Stimulated activated CD8-positive, alpha-beta memory T cell treated with anti-CD3 and anti-CD28 coated beads, Interleukin-12 subunit alpha, Interleukin-12 subunit beta, amount 100 ng/mL, for 24 hours (primary cell): ENCODE results near the gene SP8.

Source experiments
- DNase-seq: peaks from one replicate; pipeline ENCODE4 v3.0.0-alpha.2; 2020; ENCODE audit errors: extremely low read depth

SP8 gene

DNA sequence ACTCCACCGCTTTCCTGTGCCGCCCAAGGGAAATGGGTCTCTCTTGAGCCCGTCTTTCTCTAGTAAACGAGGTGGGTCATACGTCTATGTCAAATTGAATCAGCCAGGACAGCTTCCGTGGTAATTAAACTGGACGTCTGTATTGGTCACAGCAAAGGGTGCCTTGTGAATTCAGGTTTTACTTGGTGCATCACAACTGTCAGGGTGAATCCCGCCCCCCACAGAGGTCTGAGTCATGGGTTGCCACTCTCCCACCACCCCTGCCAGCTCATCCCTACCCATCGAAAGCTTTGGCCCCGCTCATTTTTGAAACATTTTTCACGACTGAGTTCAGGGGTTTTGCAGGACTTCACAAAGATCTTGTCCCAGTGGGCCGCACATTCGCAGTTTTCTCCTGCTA, 8.0 kb upstream of the SP8 start:
- no peak for DNase-seq

DNA sequence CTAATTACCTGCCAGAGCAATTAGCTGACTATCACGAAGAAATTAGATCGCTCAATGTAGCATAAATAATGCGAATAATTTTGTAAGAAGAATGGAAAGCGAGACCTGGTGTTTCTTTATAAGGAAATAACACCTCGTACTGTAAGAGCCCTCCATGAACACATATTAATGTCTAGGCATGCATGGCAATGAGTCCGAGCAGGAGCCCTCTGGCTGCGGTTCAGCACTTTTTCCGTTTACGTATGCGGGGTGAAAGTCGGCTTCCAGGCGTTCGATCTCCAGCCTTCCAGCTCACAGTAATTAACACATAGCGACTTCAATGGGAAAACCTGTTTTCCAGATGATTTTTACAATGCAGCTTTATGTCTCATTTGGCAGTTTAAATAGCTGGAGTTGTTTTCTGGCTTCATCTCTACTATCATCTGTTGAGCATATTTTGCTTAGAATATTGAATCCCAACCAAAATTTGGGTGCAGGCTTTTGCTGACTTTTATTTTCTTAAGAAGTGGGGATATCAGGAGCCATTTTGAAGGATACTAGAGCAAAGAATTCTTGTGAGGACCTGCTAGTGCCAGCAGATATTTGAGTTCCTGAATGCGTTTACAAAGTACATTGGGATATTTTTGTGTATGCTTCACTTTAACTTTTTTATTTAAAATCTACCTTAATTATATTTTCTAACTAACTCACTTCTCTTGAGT, 7.2 kb upstream of the SP8 start:
- no peak for DNase-seq

DNA sequence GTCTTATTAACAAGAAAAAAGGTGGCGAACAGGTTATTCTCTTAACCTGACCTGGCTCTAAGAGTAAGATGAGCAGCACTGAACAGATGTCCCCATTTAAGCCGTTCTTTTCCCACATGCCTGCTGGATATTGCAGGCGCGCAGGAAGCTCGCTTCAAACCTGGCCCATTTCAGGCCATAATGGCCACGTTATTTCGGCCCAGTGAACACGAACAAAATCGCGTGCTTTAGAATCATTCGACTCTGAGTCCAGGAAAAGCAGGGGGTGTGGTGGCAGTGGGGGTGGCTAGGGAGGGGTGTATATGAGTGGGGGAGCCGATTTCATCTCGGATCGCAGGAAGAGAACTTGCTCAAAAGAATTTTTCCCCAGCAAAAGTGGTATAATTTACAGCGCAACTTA, 6.6 kb upstream of the SP8 start:
- no peak for DNase-seq

DNA sequence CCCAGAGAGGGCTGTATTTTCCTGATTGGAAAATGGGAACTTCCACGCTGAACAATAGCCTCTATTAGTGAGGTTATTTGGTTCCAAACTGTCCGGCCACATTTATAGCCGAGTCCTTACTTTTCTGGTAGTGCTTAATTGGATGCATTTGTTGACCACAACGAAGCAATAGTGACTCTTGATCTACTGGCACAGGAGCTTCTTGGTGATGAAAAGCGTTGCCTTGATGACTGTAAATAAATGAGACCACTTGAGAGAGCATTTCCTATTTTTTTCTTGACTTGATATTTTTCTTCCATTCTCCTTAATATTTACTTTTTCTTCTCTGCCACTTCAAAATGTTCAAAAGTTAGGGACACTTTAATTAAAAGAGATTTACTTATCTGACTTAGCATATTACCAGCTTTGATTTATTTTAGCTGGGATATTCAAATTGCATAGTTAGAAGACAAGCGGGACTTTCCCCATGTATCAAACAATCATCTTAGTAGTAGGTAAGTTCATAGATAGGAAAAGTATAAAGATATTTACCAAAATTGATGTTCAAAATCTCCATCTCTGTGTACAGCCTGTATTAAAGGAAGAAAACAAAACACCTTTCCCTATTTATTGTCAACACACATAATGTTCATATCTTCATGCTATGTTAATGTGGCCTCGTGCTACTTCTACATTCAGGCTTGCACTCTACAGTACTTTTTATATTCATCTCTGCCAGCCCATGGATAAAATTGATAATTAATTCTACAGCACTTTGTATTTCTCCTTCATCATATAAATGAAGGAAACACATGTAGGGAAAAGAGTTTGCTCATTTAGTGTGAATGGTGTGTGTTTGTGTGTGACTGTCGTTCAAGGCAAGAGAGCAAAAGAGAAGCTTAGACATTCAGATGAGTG, 5.1 kb upstream of the SP8 start:
- no peak for DNase-seq

DNA sequence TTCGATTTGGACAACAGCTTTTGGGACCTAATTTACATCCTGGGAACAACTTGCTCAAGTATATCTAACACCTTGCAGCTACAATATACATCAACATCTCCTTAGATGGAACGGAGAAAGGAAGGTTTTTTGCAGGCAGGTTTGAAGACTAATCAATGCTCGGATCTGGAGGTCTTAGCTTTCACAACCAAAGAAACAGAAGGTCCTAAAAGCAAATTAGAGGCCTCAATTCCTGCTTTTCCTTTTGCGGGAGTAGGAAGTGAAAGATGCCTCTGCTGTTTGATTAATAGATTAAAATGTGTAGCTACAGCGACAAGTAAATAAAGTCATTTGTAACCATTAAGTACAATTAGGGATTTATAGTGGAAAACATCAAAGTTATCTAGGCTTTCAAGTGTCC, 3.7 kb upstream of the SP8 start:
- no peak for DNase-seq

DNA sequence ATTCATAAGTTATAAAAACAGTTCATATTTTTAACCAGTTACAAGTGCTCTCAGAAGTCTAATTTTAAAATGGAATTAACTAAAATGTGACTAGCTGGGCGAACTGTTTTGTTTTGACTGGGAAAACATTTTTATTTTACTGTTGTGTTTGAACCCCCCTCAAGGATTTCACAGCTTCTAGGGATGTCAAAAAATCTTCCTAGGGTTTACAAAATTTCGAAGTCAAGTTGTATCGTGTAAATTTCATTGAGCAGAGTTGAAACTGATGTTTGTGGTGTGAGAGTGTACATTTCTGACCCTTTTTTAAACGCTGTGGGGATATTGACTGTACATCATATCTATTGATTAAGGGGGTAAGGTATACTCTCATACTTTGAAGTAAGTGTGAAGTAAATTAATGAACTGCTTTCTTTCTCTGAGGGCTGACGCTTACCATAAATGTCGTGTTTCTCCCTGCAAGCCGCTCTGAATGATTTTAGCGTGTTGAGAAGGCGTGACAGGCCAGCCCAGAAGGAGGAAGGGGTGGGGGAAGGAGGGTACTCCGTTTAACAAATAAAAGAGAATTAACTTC, 1.8 kb upstream of the SP8 start:
- no peak for DNase-seq

DNA sequence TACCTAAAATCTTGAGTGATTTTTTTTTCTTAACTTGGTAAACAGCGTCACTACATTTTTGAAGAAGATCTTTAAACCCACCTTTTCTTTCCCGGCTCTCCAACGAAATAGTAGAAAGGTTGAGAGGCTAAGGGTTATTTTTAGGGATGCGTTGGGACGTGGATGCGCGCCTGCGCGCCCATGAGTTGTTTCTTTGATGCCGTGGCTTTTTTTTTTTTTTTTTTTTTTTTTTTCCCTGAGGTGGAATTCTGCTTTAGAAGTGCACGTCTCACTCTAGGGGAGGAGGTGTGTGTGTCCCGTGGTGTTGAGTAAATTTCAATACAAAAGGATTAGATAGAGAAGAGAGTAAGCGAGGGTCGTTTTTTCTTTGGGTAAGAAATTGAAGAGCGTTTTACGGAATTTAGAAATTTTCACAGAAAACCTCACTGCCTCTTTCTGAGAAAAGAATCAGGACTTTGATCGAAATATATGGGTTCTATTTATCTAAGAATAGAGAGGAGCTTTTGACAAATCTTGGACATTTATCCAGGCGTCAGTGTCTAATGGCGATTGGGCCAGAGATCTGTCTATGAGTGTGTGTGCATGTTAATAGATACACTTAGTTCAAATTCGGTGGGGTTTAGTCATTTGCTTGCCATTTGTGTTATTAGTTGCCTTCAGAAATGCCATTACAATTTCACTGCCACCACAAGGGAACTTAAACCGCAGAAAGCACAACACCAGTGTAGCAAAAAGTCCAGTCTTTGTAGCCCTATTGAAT, 1.2 kb upstream of the SP8 start:
- DNase-seq: no peak

DNA sequence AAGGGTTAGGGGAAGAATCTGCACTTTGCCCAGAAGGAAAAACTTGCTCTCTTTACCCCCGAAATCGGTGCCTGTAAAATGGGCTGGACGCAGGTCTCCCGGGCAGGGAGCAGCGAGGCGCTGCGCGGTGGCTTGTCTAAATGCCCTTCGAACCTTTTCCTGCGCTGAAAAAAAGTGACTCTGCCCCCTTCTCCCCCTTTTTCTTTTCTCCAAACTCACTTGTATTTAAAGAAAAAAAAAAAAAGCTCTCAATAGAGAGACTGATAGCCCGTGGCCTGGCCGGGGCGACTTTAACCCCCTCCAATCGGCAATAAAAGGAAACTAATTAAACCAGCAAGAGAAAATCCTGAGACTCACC, 286 bp downstream of the SP8 start:
- DNase-seq: no peak

DNA sequence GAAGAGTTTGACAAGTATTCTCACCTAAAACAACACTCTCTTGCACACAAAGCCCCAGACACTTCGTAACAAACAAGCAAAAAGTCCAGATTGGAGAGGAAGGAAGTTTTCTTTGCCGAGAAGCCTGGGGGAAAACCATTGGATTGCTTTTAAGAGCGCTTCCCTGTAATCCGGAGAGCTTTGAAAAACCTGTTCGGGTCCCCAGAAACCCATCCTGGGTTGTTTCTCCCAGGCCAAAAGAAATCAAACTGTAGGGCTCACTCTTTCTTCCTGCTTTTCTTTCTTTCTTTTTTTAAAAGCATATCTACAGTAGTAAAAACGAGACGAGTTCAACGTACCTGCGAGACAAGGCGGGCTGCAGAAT, 655 bp downstream of the SP8 start:
- no peak for DNase-seq

DNA sequence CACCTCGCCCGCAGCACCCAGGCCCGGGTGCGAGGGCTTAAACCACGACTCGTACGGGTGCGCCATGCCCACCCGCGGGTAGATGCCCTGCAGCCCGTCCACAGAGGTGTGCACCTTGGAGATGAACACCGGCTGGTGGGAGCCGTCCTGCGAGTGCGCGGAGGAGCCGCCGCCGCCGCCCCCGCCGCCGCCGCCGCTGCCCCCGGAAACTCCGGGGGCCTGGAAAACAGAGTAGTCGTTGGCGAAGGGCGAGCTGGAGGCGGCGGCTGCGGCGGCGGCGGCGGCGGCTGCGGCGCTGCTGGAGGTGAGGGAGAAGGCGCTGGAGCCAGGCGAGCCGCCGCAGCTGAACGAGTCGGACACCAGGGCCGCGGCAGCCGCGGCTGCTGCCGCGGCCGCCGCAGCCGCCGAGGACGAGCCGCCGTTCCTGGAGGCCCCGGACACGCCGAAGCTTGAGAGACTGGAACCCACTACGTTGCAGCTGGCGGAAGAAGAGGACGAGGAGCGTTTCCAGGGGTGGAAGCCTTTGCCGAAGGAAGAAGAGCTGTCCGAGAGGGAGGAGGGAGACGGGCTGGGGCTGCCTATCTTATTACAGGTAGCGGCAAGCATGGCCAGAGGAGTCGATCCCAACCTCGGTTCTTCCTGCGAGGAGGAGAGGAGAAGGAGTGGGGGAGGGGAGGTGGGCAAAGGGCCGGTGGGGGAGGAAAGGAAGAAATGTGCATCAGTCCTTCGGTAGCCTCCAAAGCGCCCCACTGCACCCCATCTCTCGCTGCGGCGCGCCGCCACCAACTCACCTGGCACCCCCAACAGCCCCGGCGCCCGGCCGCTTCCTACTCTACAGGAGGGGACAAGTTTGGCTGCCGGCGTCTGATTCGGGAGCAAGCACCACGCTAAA, 1.3 kb downstream of the SP8 start:
- no peak for DNase-seq

DNA sequence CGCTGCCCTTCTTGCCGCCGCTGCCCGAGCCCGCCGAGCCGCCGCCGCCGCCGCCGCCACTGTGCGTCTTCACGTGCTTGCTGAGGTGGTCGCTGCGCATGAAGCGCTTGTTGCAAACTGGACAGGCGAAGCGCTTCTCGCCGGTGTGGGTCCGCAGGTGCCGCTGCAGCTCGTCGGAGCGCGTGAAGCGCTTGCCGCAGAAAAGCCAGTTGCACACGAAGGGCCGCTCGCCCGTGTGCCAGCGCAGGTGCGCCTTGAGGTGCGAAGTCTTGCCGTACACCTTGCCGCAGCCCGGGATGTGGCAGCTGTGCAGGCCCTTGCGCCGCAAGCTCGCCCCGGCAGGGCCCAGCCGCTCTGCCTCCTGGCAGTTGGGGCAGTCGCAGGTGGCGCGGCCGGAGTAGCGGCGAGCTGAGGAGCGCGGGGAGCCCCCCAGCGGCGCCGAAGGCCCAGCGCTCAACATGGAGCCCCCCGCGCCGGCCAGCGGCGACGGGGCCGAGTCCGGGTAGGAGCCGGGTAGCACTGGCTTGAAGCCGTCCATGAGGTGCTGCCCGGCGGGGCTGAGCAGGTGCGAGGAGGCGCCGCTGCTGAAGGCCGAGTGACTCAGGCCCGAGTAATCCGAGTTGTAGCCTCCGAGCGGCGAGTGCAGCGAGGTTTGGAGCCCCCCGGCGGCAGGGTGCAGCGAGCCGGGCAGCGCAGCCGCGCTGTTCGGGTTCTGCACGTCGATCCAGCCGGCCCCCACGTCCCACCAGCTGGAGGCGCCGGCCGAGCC, 2.1 kb downstream of the SP8 start:
- no peak for DNase-seq

DNA sequence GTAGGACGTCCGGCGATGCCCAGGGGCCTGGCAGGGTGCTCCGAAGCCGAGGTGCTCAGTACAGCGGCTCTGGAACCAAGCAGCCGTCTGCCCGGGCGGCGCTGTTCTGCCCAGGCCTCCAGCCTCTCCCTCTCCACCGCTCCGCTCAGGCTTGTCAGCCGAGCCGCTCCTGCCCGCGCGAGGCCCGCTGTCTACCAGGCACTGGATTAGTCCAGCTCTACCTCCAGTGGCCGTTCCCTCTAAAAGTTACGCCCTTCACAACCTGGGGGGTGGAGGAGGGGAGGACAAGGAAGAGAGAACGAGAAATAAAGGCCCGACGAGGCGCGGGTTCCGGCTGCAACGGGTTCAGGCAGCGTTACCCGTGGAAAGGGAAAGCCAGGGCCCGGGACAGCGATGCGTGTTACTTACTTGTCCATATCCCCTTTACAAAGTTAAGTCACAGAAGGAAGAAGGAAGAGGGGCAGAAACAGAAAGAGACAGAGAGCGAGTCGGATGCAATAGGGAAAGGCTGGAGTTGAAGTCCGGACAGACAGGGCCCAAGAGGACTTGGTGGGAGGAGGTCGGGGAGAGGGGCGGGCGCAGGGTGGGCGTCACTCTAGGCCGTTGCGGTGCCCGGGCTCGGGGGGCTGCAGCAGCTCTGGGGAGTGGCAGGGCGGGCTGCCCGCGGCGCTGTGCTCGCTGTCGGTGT, 2.8 kb downstream of the SP8 start:
- no peak for DNase-seq

DNA sequence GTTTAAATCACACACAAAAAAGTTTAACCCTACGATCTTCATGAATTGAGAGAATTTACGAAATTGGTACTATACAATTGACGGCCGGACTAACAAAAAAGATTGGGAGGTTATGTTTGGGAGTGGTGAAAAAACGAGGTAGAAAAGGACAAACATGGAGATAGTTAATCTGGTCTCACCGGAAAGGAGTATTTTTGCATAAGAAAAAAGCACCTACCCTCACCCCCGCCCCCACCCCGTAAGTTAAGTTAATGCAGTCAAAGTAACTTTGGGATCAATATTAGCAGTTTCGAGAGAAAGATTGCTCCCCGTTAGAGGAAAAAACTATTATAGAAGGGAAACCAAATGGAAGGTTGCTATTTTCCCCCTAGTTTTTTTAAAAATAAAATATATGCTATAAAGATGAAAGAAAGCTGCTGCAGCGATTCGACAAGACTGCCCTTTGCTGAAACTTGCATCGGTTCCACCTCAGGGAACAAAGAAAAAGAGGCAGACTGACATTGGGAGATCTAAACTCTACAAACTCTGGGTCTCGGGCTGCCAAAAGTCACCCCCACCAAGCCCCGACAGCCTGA, 3.5 kb downstream of the SP8 start:
- DNase-seq: no peak

DNA sequence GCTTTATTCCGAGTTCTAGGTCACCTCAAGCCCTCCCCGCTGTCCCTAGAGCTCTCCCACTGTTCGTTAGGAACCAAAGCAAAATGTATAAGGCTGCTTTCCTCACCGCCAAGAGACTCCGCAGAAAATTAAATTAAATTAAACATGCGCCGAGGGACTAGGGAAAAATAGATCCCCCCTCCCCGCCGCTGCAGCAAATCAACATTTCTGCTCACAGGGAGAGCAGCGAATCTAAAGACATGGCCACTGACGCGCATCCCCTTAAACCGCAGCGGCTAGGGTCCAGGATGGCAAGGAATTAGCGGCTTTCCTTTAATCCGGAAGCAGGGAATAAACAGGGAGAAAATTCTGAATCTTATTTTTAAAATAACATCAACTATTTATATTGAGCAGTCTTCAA, 7.6 kb downstream of the SP8 start:
- DNase-seq: no peak

DNA sequence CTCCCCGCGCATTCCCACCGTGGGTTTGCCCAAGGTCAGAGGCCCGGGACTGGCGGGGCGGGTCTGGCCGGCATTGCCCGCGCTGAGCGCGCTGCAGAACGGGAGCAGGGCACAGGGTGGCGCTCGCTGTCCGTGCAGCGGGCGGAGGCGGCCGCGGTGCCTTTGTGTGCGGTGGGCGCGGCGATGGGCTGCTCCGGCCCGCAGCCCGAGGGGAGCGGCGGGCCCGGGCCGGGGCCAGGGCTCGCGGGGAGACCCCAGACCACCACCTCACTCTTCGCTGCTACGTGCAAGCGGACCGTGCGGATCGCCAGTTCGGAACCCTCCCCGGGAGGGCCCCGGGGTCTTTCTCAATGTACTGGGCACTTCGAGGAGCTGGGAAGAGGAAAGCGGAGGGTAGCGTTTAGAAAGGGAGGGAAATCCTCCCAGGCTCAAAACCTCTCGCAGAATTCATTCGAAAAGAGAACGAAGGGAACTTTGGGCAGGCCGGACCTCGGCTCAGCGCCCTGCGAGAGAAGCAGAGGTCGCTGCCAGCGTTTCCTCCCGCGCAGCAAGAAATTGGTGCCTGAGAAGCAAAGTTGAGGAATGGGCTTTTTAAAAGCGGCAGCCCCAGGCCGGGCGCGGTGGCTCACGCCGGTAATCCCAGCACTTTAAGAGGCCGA, 8.5 kb downstream of the SP8 start:
- DNase-seq: no peak

DNA sequence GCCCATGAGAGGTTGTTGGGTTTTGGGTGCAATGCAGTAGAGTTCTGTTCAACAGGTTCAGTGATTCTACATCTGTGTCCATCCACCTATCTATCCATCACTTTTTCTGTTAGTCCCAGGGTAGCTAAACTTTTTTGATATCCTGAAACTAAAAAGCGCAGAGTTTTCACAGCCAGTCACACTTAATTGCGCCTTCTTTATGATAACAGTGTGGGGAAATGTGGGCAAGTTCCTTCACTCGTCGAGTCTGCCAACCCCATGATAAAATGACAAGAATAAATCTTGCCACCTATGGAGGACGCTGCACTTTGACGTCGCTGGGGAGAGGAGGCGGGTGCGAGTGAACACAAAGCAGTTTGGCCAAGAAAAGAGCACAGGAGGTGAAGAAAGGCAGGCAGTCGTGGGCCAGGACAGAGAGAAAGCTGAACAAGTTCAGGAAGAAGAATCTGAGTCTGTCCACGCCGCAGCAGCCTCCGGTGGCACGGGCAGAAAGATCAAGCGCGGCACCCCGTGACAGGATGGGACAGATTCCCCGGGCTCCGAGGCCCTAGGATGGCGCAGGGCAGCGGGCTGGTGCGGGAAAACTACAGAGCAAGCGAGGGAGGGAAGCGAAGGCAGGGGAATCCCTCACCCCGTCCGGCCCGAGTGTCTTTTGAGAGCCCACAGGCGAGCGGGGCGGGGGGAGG, 9.2 kb downstream of the SP8 start:
- DNase-seq: no peak

DNA sequence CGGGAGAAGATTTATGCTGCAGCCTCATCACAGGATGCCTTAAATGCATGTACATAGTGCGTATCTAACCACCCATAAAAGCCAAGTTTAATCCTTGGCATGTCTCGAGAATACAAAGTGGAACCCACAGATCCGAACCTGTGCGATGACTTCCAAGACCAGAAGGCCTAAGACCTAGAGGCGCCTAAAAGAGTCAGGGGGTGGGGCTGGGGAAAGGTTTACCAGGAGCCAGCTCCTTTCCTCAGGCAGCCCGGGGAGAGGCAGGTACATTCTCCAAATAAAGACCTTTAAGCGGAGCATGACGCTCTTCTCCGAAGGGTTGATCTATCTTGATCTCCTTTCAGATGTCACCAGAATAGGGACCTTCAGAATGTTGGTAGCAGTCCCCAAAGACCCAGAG, 9.7 kb downstream of the SP8 start:
- no peak for DNase-seq

DNA sequence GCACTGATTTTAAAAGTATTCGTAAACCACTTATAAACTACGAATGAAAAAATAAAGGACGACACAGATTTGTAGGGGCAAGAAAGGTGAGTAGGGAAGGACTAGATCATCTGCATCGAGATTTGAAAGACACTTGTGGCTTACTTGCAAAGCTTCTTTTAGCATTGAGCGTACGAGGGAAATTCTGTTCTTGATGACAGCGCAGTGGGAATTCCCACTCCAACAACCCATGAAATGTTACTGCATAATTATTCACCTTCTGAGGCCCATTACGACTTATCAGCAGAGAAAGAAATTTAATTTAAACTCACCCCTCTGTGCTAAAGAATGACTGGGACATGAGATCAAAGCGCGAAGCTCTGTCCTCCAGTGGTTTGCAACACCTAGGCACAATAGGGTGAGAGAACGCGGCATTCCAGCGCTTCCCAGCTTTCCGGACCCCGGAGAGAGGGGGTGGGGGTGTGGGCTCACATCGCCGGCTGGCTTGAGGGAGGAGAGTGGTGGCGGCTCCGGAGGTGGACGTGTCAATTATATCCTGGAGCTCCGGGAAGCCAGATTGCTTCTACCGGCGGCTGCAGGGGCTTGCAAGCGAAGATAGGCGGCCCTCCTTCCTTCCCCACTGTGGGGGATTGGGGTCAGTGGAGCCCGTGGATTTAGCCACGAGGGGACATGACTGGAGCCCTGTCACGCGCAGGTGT, 10.3 kb downstream of the SP8 start:
- no peak for DNase-seq
